K562 (cell line): ENCODE data around the gene RBM12. TPM values are rescaled to one million over a fixed set of nuclear protein-coding genes. Genes with fewer than 3 reads are reported as not detected.

Experiments used
- ATAC-seq: fragments of 200-7000 bp; cut with Tn5 transposase; 3 replicates; pipeline ENCODE4 v1.9.1; 2020; ENCODE audit warnings: moderate library complexity
- BruUV-seq: library from RNA; stranded (reverse); fragments of 400-500 nt; replicated peaks from 2 replicates; lab custom pipeline; 2021; lab: Mats Ljungman, UMichigan
- CTCF ChIA-PET: fragments of 300-600 bp; formaldehyde crosslinking; extraction: SDS; loops from one replicate; lab custom pipeline; 2021; ENCODE audit warnings: low intra/inter-chr PET ratio; lab: Yijun Ruan, JAX
- POLR2A ChIA-PET: fragments of 300-600, 350-650 bp; sonication (Branson Sonifier 250); formaldehyde crosslinking; extraction: SDS; loops from one replicate; lab custom pipeline; 2021; ENCODE audit warnings: antibody characterized with exemption, inconsistent platforms; lab: Yijun Ruan, JAX
- DNase-seq, 4 experiments: peaks; one replicate each; pipeline versions ENCODE4 v3.0.0 to v3.0.0-alpha.2; 2011 to 2018; ENCODE audit warnings: low spot score in 3 of 4, mixed read lengths in 3 of 4; ENCODE audit errors: extremely low read depth in 1 of 4
- FAIRE-seq: peaks from 2 replicates; lab custom pipeline; 2011; peaks lifted over from hg19 to GRCh38; lab: Jason Lieb, UNC
- H2AFZ ChIP-seq: 2 replicates; pipeline ENCODE4 v1.6.0; 2011; ENCODE audit warnings: low read depth, low read length, control low read depth, inconsistent platforms
- H3K27ac ChIP-seq: fragments of 200-600 bp; 3 replicates; pipeline ENCODE4 v1.8.0; 2011; ENCODE audit warnings: low read depth, mild to moderate bottlenecking, control low read depth, inconsistent platforms, low read length, moderate library complexity, mixed read lengths; ENCODE audit errors: extremely low read depth
- H3K27me3 ChIP-seq, 2 experiments: fragments of 300-600 bp in 1 of 2; 2 replicates in 1 of 2; 3 replicates in 1 of 2; pipeline versions ENCODE4 v1.6.0 to v1.8.0; 2011; ENCODE audit warnings: inconsistent platforms in 2 of 2, low read length in 2 of 2, mild to moderate bottlenecking in 1 of 2, mixed read lengths in 1 of 2, moderate library complexity in 1 of 2; ENCODE audit not compliant: control insufficient read depth in 2 of 2, insufficient read depth in 2 of 2
- H3K36me3 ChIP-seq: fragments of 300-600 bp; 3 replicates; pipeline ENCODE4 v1.8.0; 2011; ENCODE audit warnings: mild to moderate bottlenecking, low read length, inconsistent platforms; ENCODE audit not compliant: control insufficient read depth, insufficient read depth
- H3K4me1 ChIP-seq, 2 experiments: fragments of 200-600 bp in 1 of 2; replicated peaks in 1 of 2; 2 replicates in 1 of 2; 3 replicates in 1 of 2; pipeline versions ENCODE4 v1.5.1 to v1.8.0; 2011; ENCODE audit warnings: inconsistent platforms in 2 of 2, low read length in 2 of 2, mild to moderate bottlenecking in 1 of 2, mixed read lengths in 1 of 2, moderate library complexity in 1 of 2; ENCODE audit not compliant: control insufficient read depth in 2 of 2, insufficient read depth in 2 of 2
- H3K4me2 ChIP-seq: 2 replicates; pipeline ENCODE4 v1.6.1; 2011; ENCODE audit warnings: low read length, control low read depth, inconsistent platforms, mixed read lengths; ENCODE audit not compliant: insufficient read depth
- H3K4me3 ChIP-seq: fragments of 200-600 bp; sonication (generic), shearing (Covaris generic); 2 replicates; pipeline ENCODE4 v1.5.1; 2016; ENCODE audit warnings: control low read depth, inconsistent platforms
- H3K79me2 ChIP-seq: fragments of 200-600 bp; 3 replicates; pipeline ENCODE4 v1.8.0; 2011; ENCODE audit warnings: low read length, inconsistent platforms; ENCODE audit not compliant: control insufficient read depth, insufficient read depth
- H3K9ac ChIP-seq, 2 experiments: 2 replicates each; pipeline versions ENCODE4 v1.6.0 to v1.6.1; 2011; ENCODE audit warnings: low read depth in 2 of 2, low read length in 2 of 2, control low read depth in 1 of 2, inconsistent platforms in 1 of 2, mild to moderate bottlenecking in 1 of 2, mixed read lengths in 1 of 2; ENCODE audit not compliant: insufficient read depth in 1 of 2
- H3K9me1 ChIP-seq: one replicate; pipeline ENCODE4 v1.6.0; 2011; ENCODE audit warnings: inconsistent platforms, mild to moderate bottlenecking, low read length, moderate library complexity; ENCODE audit not compliant: control insufficient read depth, insufficient read depth
- H3K9me3 ChIP-seq: replicated peaks from 2 replicates; pipeline ENCODE4 v1.5.1; 2011; ENCODE audit warnings: low read depth, low read length, inconsistent platforms; ENCODE audit not compliant: control insufficient read depth, insufficient read depth
- H4K20me1 ChIP-seq: replicated peaks from 2 replicates; pipeline ENCODE4 v1.6.1; 2011; ENCODE audit warnings: low read length, inconsistent platforms, mixed read lengths; ENCODE audit not compliant: control insufficient read depth, insufficient read depth
- DNMT1 ChIP-seq: fragments of 450-650 bp; IDR thresholded peaks from 2 replicates; pipeline ENCODE4 v1.6.1; 2016; ENCODE audit warnings: antibody characterized with exemption, mild to moderate bottlenecking
- HDAC3 ChIP-seq: fragments of 450-650 bp; IDR thresholded peaks from 2 replicates; pipeline ENCODE4 v1.6.1; 2018; ENCODE audit warnings: borderline replicate concordance, mild to moderate bottlenecking, moderate library complexity; ENCODE audit not compliant: partially characterized antibody
- HOXB6 ChIP-seq: fragments of 250-450 bp; sonication (Bioruptor Pico); IDR thresholded peaks from 2 replicates; pipeline ENCODE4 v1.5.1; 2022; ENCODE audit warnings: mild to moderate bottlenecking, borderline replicate concordance
- NCOR1 ChIP-seq: fragments of 450-650 bp; IDR thresholded peaks from 2 replicates; pipeline ENCODE4 v1.6.1; 2016; ENCODE audit warnings: mild to moderate bottlenecking, moderate library complexity
- NFE2 ChIP-seq: IDR thresholded peaks from 2 replicates; pipeline ENCODE4 v1.6.1; 2014; ENCODE audit warnings: antibody characterized with exemption, low read depth
- NR2C2 ChIP-seq, 2 experiments: fragments of 200-800 bp in 1 of 2; sonication (Bioruptor generic) in 1 of 2; sonication (generic) in 1 of 2; formaldehyde crosslinking in 1 of 2; IDR thresholded peaks; 2 replicates each; pipeline versions ENCODE4 v1.6.1 to v1.8.0; 2016 to 2022; ENCODE audit warnings: mild to moderate bottlenecking in 1 of 2, missing compliant biosample characterization in 1 of 2, missing genetic modification characterization in 1 of 2, missing genetic modification reagents in 1 of 2
- ZNF436 ChIP-seq: fragments of 250-450, 450-650 bp; sonication (Bioruptor Pico); formaldehyde crosslinking; IDR thresholded peaks from 2 replicates; pipeline ENCODE4 v1.7.0; 2020; ENCODE audit warnings: mild to moderate bottlenecking
- WGBS: fragments of 100-300 bp; shearing (Covaris generic); methylation state at CpG from one replicate; pipeline ENCODE4 v1.1.6; 2016; ENCODE audit warnings: low coverage, mixed read lengths; ENCODE audit not compliant: insufficient coverage; ENCODE audit errors: missing lambda C conversion rate; 5-methylcytosine and 5-hydroxymethylcytosine counted together
- in situ Hi-C: fragments of 300-500 bp; cut with MboI; formaldehyde crosslinking; loops from 4 replicates; pipeline ENCODE4 v1.15.0; 2018; ENCODE audit warnings: inconsistent platforms, mixed read lengths
- intact Hi-C: fragments of 100-400 bp; cut with micrococcal nuclease; formaldehyde crosslinking; loops from 2 replicates; pipeline ENCODE4 v1.14.2; 2022
- polyA plus RNA-seq, 8 experiments: library from polyadenylated mRNA; depleted of rRNA in 4 of 8; stranded (reverse) in 5 of 8; unstranded in 3 of 8; fragments of >200 nt; fragmentation: Nextera tagmentation in 2 of 8; fragmentation: Illumina TruSeq in 1 of 8; extraction: Ambion mirVana in 2 of 8; extraction: Trizol in 1 of 8; gene quantifications; 2 replicates each; pipeline versions ENCODE4 v1.2.1 to v1.2.3, GENCODE V29; 2011 to 2014; ENCODE audit warnings: inconsistent platforms in 1 of 8, missing spikeins in 1 of 8
- total RNA-seq, 7 experiments: library from RNA; depleted of rRNA in 6 of 7; stranded (reverse); fragments of >200 nt in 6 of 7; fragmentation: Illumina TruSeq in 2 of 7; extraction: Trizol in 2 of 7; gene quantifications; 2 replicates each; pipeline versions ENCODE4 v1.2.1 to v1.2.3, GENCODE V29; 2011 to 2021; ENCODE audit warnings: low replicate concordance in 1 of 7
- TF ChIP-seq, protein P1 (sequence below): fragments of 450-650 bp; IDR thresholded peaks from 2 replicates; pipeline ENCODE4 v1.6.1; 2017; ENCODE audit warnings: antibody characterized with exemption, mild to moderate bottlenecking

RBM12 gene
- total and polyA plus RNA-seq, 9 of the 15 experiments (the other 6 are each of a cell fraction or from before 2014, with no cell fraction given), result 5.0 to 162 (median 73.3) TPM

- TF ChIP-seq, protein P1, sequence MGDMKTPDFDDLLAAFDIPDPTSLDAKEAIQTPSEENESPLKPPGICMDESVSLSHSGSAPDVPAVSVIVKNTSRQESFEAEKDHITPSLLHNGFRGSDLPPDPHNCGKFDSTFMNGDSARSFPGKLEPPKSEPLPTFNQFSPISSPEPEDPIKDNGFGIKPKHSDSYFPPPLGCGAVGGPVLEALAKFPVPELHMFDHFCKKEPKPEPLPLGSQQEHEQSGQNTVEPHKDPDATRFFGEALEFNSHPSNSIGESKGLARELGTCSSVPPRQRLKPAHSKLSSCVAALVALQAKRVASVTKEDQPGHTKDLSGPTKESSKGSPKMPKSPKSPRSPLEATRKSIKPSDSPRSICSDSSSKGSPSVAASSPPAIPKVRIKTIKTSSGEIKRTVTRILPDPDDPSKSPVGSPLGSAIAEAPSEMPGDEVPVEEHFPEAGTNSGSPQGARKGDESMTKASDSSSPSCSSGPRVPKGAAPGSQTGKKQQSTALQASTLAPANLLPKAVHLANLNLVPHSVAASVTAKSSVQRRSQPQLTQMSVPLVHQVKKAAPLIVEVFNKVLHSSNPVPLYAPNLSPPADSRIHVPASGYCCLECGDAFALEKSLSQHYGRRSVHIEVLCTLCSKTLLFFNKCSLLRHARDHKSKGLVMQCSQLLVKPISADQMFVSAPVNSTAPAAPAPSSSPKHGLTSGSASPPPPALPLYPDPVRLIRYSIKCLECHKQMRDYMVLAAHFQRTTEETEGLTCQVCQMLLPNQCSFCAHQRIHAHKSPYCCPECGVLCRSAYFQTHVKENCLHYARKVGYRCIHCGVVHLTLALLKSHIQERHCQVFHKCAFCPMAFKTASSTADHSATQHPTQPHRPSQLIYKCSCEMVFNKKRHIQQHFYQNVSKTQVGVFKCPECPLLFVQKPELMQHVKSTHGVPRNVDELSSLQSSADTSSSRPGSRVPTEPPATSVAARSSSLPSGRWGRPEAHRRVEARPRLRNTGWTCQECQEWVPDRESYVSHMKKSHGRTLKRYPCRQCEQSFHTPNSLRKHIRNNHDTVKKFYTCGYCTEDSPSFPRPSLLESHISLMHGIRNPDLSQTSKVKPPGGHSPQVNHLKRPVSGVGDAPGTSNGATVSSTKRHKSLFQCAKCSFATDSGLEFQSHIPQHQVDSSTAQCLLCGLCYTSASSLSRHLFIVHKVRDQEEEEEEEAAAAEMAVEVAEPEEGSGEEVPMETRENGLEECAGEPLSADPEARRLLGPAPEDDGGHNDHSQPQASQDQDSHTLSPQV, result no peak
- TF ChIP-seq NR2C2 (CRISPR knock-in tag; IDR thresholded peaks at IDR 0.05), result no peak
- TF ChIP-seq NR2C2 (tag; IDR thresholded peaks at IDR 0.05), result no peak
- no peak for TF ChIP-seq HOXB6 (CRISPR knock-in tag)
- TF ChIP-seq HDAC3, result no peak
These were observed 33.1 kb upstream of the RBM12 start (continued) for GRCh38 chr20:35697696-35698297.

- no peaks in the 10 kb centered on the region for H3K9me1 ChIP-seq
- H3K27me3 ChIP-seq, result no peaks in the 10 kb centered on the region
- H3K36me3 ChIP-seq, result peaks cover 46% of the 10 kb centered on the region; the same call in 2 of the 3 replicates
- ATAC-seq (no peak), DNase-seq (no peak), FAIRE-seq (no peak)
- in situ Hi-C loops, result no loop called here
- no peak overlapping the region for H3K4me3 ChIP-seq
- 85% methylated on average over 2 of the region's 4 CpGs for WGBS
- TF ChIP-seq NFE2, result no peak
- no peak for TF ChIP-seq ZNF436
- TF ChIP-seq DNMT1, result no peak
- no peak for TF ChIP-seq NCOR1
- ChIA-PET CTCF (no interaction called here), POLR2A (interaction anchor here (1.0 kb wide), 1 partner anchor 206 kb away, joined by 3 read pairs; no protein-coding TSS in a partner anchor)
- BruUV-seq, result no TSS peak
- H2AFZ ChIP-seq, result no peak overlapping the region
- H3K4me1 ChIP-seq, result peaks cover 10 to 14% of the 10 kb centered on the region in 2 experiments; a peak in 4 of 5 replicates
- no peaks in the 10 kb centered on the region for H3K9me3 ChIP-seq
- H3K9ac ChIP-seq, result no peak overlapping the region
- H4K20me1 ChIP-seq, result no peaks in the 10 kb centered on the region; the same call in 1 of the 2 replicates
- H3K27ac ChIP-seq, result no peak overlapping the region
- intact Hi-C loops, result no loop called here
- H3K4me2 ChIP-seq, result no peak overlapping the region
- H3K79me2 ChIP-seq, result peaks cover 38% of the 10 kb centered on the region
These were observed 31.3 kb upstream of the RBM12 start for GRCh38 chr20:35695978-35696377.
